GM23338 (cell line): Measurements from ENCODE around the gene ZAP70. TPM values are rescaled to one million over a fixed set of nuclear protein-coding genes. Genes with fewer than 3 reads are reported as not detected.

Experiments
- ATAC-seq: fragments of 200-7000 bp; cut with Tn5 transposase; 3 replicates; pipeline ENCODE4 v1.9.1; 2020
- DNase-seq: peaks from one replicate; pipeline ENCODE4 v3.0.0-alpha.2; 2015; ENCODE audit warnings: low spot score
- H2AFZ ChIP-seq: fragments of 200-600 bp; sonication (generic); 2 replicates; pipeline ENCODE4 v1.8.0; 2016; ENCODE audit warnings: antibody characterized with exemption, mild to moderate bottlenecking, moderate library complexity
- H3F3A ChIP-seq: fragments of 200-600 bp; sonication (generic); replicated peaks from 2 replicates; pipeline ENCODE4 v1.8.0; 2017; ENCODE audit warnings: antibody characterized with exemption, mixed run types, low read depth
- H3K27ac ChIP-seq: fragments of 200-600 bp; sonication (generic); 2 replicates; pipeline ENCODE4 v1.6.1; 2016; ENCODE audit warnings: low read depth
- H3K27me3 ChIP-seq: fragments of 200-600 bp; sonication (generic); 2 replicates; pipeline ENCODE4 v1.8.0; 2016; ENCODE audit warnings: mild to moderate bottlenecking, mixed run types, moderate library complexity; ENCODE audit not compliant: insufficient read depth
- H3K36me3 ChIP-seq: fragments of 200-600 bp; sonication (generic); 2 replicates; pipeline ENCODE4 v1.8.0; 2016; ENCODE audit warnings: mild to moderate bottlenecking; ENCODE audit not compliant: insufficient read depth
- H3K4me1 ChIP-seq: fragments of 200-600 bp; sonication (generic); 2 replicates; pipeline ENCODE4 v1.8.0; 2016; ENCODE audit warnings: mild to moderate bottlenecking, moderate library complexity; ENCODE audit not compliant: insufficient read depth
- H3K4me2 ChIP-seq: fragments of 200-600 bp; sonication (generic); 2 replicates; pipeline ENCODE4 v1.7.1; 2017; ENCODE audit warnings: mixed run types
- H3K4me3 ChIP-seq: fragments of 200-600 bp; sonication (generic); 2 replicates; pipeline ENCODE4 v1.6.1; 2016; ENCODE audit warnings: mixed run types
- H3K79me2 ChIP-seq: fragments of 200-600 bp; sonication (generic); replicated peaks from 2 replicates; pipeline ENCODE4 v1.8.0; 2017; ENCODE audit warnings: mild to moderate bottlenecking; ENCODE audit not compliant: insufficient read depth
- H3K9me2 ChIP-seq: fragments of 200-600 bp; sonication (generic); 2 replicates; pipeline ENCODE4 v1.8.0; 2017; ENCODE audit not compliant: insufficient read depth
- H4K20me1 ChIP-seq: fragments of 200-600 bp; sonication (generic); replicated peaks from 2 replicates; pipeline ENCODE4 v1.8.0; 2017; ENCODE audit warnings: mild to moderate bottlenecking; ENCODE audit not compliant: insufficient read depth
- H3K27ac Mint-ChIP-seq: 2 replicates; pipeline ENCODE4 v1.8.0; 2020; ENCODE audit warnings: inconsistent platforms, mild to moderate bottlenecking, moderate library complexity, mixed read lengths
- H3K27me3 Mint-ChIP-seq: 3 replicates; pipeline ENCODE4 v1.8.0; 2022; ENCODE audit warnings: low read depth, mild to moderate bottlenecking, moderate library complexity, mixed read lengths, inconsistent platforms; ENCODE audit not compliant: insufficient read depth, poor library complexity
- H3K36me3 Mint-ChIP-seq: 3 replicates; pipeline ENCODE4 v1.8.0; 2021; ENCODE audit warnings: low read depth, mild to moderate bottlenecking, inconsistent platforms, moderate library complexity, mixed read lengths
- H3K4me1 Mint-ChIP-seq: 3 replicates; pipeline ENCODE4 v1.8.0; 2020; ENCODE audit warnings: mild to moderate bottlenecking, inconsistent platforms, mixed read lengths
- H3K4me3 Mint-ChIP-seq: 3 replicates; pipeline ENCODE4 v1.8.0; 2021; ENCODE audit warnings: moderate library complexity, mild to moderate bottlenecking, inconsistent platforms, mixed read lengths
- H3K9me3 Mint-ChIP-seq: 3 replicates; pipeline ENCODE4 v1.8.0; 2020; ENCODE audit warnings: moderate library complexity, mild to moderate bottlenecking, inconsistent platforms, mixed read lengths
- CTCF ChIP-seq, 2 experiments: fragments of 200-600 bp in 1 of 2; sonication (generic) in 1 of 2; conservative IDR thresholded peaks; 2 replicates each; pipeline versions ENCODE4 v1.5.1 to v1.6.1; 2016 to 2017; ENCODE audit warnings: antibody characterized with exemption in 2 of 2, low read depth in 2 of 2, mild to moderate bottlenecking in 2 of 2, moderate library complexity in 1 of 2
- ETS1 ChIP-seq: IDR thresholded peaks from 2 replicates; pipeline ENCODE4 v1.6.1; 2016; ENCODE audit warnings: antibody characterized with exemption
- EZH2 ChIP-seq: fragments of 200-600 bp; sonication (generic); IDR thresholded peaks from one replicate; pipeline ENCODE4 v1.8.0; 2017; ENCODE audit warnings: antibody characterized with exemption, mild to moderate bottlenecking, low read depth; ENCODE audit not compliant: unreplicated experiment
- EZH2phosphoT487 ChIP-seq: fragments of 200-600 bp; sonication (generic); IDR thresholded peaks from one replicate; pipeline ENCODE4 v1.8.1; 2018; ENCODE audit warnings: antibody characterized with exemption; ENCODE audit not compliant: unreplicated experiment
- POLR2AphosphoS5 ChIP-seq: IDR thresholded peaks from 2 replicates; pipeline ENCODE4 v1.6.1; 2016; ENCODE audit warnings: antibody characterized with exemption, low read depth
- ZNF114 ChIP-seq: fragments of 250-450 bp; sonication (Bioruptor Pico); IDR thresholded peaks from 2 replicates; pipeline ENCODE4 v1.5.0; 2020; ENCODE audit warnings: mild to moderate bottlenecking, moderate library complexity
- ZNF331 ChIP-seq: fragments of 250-450 bp; sonication (Bioruptor Pico); IDR thresholded peaks from 2 replicates; pipeline ENCODE4 v1.5.0; 2020; ENCODE audit warnings: low read depth, mild to moderate bottlenecking, moderate library complexity
- ZNF462 ChIP-seq: fragments of 250-450 bp; sonication (Bioruptor Pico); IDR thresholded peaks from 2 replicates; pipeline ENCODE4 v1.5.0; 2020; ENCODE audit warnings: mild to moderate bottlenecking, moderate library complexity
- polyA plus RNA-seq: library from polyadenylated mRNA; unstranded; fragments of >200 nt; fragmentation: Nextera tagmentation; extraction: Ambion mirVana; gene quantifications from 2 replicates; pipeline ENCODE4 v1.2.1, GENCODE V29; 2016
- total RNA-seq: library from RNA; depleted of rRNA; stranded (reverse); fragments of >200 nt; shearing (Covaris generic); gene quantifications from 2 replicates; pipeline ENCODE4 v1.2.3, GENCODE V29; 2014
- TF ChIP-seq, protein P1 (sequence below): IDR thresholded peaks from one replicate; pipeline ENCODE4 v1.6.1; 2018; ENCODE audit warnings: antibody characterized with exemption; ENCODE audit not compliant: unreplicated experiment

The ZAP70 gene
- total and polyA plus RNA-seq, 2 experiments from 2014 or later: 0.42 TPM; not detected in 1

DNA sequence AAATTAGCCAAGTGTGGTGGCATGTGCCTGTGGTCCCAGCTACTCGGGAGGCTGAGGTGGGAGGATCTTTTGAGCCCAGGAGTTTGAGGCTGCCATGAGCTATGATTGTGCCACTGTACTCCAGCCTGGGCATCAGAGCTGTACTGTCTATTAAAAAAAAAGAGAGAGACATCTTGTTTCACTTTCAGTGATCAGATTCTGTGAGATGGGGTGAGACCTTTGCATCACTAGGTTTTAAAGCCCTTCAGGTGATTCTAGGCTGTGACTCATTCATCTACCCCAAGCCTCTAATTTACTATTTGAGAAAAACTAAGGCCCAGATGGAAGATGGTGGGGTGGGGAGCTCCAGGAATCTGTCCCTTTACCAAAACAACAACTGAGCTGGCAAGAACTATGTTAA lies 36.8 kb upstream of the ZAP70 start:
- no peak for ATAC-seq
- Histone ChIP-seq H3K27me3 (no peaks in the 10 kb centered on the region), H3K4me1 (peaks cover 7% of the 10 kb centered on the region; the same call in 1 of the 2 replicates), H3K4me2 (no peak overlapping the region), H3K9me2 (no peaks in the 10 kb centered on the region), H3K79me2 (no peaks in the 10 kb centered on the region), H4K20me1 (no peaks in the 10 kb centered on the region), H3K36me3 (no peaks in the 10 kb centered on the region), H3K27ac (no peak overlapping the region), H2AFZ (no peak overlapping the region), H3F3A (no peaks in the 10 kb centered on the region), H3K4me3 (no peak overlapping the region)
- no peak for DNase-seq
- H3K27me3 Mint-ChIP-seq: peaks cover 9% of the 10 kb centered on the region
- no peak overlapping the region for H3K4me3 Mint-ChIP-seq
- H3K4me1 Mint-ChIP-seq: peaks cover 9% of the 10 kb centered on the region; the same call in 2 of the 3 replicates
- no peak overlapping the region for H3K27ac Mint-ChIP-seq
- peaks cover 21% of the 10 kb centered on the region for H3K9me3 Mint-ChIP-seq
- TF ChIP-seq CTCF (conservative IDR thresholded peaks at IDR 0.05; ENCODE audit: low read depth in 2 of 2) (no peak), ZNF114 (CRISPR knock-in tag) (no peak)
- H3K36me3 Mint-ChIP-seq: peaks cover 17% of the 10 kb centered on the region; the same call in 2 of the 3 replicates

DNA sequence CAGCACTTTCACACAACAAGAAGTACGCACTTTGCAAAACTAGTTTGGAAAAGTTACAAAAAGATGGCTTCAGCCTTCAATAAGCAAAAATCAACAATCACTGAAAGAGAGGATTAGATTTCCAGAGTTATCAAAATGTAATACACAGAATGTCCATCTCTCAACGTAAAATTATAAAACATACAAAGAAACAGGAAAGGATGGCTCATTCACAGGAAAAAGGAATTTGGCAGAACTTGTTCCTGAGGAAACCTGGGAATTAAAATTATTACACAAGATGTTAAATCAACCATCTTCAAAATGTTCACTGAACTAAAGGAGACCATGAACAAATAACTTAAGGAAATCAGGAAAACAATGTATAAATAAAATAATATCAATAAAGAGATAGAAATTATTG lies 35.9 kb upstream of the ZAP70 start:
- no peak for DNase-seq
- H2AFZ ChIP-seq: no peak overlapping the region
- Mint-ChIP-seq H3K4me1 (peaks cover 9% of the 10 kb centered on the region; the same call in 2 of the 3 replicates), H3K9me3 (peaks cover 28% of the 10 kb centered on the region), H3K36me3 (peaks cover 17% of the 10 kb centered on the region; the same call in 2 of the 3 replicates), H3K4me3 (no peak overlapping the region), H3K27me3 (peaks cover 9% of the 10 kb centered on the region), H3K27ac (no peak overlapping the region)
- no peaks in the 10 kb centered on the region for H3K79me2 ChIP-seq
- peaks cover 7% of the 10 kb centered on the region; the same call in 1 of the 2 replicates for H3K4me1 ChIP-seq
- ATAC-seq: no peak
- 0 out of 2 replicates have a peak, but pooled peaks cover 4% of the 10 kb centered on the region for H3K9me2 ChIP-seq
- H3F3A ChIP-seq: no peaks in the 10 kb centered on the region
- no peaks in the 10 kb centered on the region for H4K20me1 ChIP-seq
- H3K27me3 ChIP-seq: no peaks in the 10 kb centered on the region
- no peak overlapping the region for H3K4me2 ChIP-seq
- H3K27ac ChIP-seq: no peak overlapping the region
- no peak overlapping the region for H3K4me3 ChIP-seq
- H3K36me3 ChIP-seq: no peaks in the 10 kb centered on the region
- TF ChIP-seq EZH2phosphoT487: no peak
- no peak for TF ChIP-seq EZH2
- no peak for TF ChIP-seq ZNF462 (CRISPR knock-in tag)
- TF ChIP-seq, protein P1, sequence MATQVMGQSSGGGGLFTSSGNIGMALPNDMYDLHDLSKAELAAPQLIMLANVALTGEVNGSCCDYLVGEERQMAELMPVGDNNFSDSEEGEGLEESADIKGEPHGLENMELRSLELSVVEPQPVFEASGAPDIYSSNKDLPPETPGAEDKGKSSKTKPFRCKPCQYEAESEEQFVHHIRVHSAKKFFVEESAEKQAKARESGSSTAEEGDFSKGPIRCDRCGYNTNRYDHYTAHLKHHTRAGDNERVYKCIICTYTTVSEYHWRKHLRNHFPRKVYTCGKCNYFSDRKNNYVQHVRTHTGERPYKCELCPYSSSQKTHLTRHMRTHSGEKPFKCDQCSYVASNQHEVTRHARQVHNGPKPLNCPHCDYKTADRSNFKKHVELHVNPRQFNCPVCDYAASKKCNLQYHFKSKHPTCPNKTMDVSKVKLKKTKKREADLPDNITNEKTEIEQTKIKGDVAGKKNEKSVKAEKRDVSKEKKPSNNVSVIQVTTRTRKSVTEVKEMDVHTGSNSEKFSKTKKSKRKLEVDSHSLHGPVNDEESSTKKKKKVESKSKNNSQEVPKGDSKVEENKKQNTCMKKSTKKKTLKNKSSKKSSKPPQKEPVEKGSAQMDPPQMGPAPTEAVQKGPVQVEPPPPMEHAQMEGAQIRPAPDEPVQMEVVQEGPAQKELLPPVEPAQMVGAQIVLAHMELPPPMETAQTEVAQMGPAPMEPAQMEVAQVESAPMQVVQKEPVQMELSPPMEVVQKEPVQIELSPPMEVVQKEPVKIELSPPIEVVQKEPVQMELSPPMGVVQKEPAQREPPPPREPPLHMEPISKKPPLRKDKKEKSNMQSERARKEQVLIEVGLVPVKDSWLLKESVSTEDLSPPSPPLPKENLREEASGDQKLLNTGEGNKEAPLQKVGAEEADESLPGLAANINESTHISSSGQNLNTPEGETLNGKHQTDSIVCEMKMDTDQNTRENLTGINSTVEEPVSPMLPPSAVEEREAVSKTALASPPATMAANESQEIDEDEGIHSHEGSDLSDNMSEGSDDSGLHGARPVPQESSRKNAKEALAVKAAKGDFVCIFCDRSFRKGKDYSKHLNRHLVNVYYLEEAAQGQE: no peak
- TF ChIP-seq ETS1: no peak
- no peak for TF ChIP-seq POLR2AphosphoS5
- no peak for TF ChIP-seq ZNF331 (CRISPR knock-in tag)
